Ectodermal cell (in vitro differentiated cells): ENCODE measurements around the gene ADD2.

ENCODE experiments used
- H3K27ac ChIP-seq: 2 replicates; pipeline ENCODE4 v1.7.0; 2013; ENCODE audit warnings: mild to moderate bottlenecking, low read depth, low read length; ENCODE audit not compliant: insufficient read depth, poor library complexity, severe bottlenecking
- H3K27me3 ChIP-seq: 2 replicates; pipeline ENCODE4 v1.7.0; 2013; ENCODE audit warnings: mild to moderate bottlenecking, low read length; ENCODE audit not compliant: insufficient read depth, control insufficient read depth, poor library complexity, severe bottlenecking
- H3K36me3 ChIP-seq: one replicate; pipeline ENCODE4 v1.7.0; 2013; ENCODE audit warnings: low read length; ENCODE audit not compliant: control insufficient read depth, insufficient read depth
- H3K4me1 ChIP-seq: one replicate; pipeline ENCODE4 v1.7.0; 2013; ENCODE audit warnings: low read length; ENCODE audit not compliant: control insufficient read depth, insufficient read depth
- H3K4me3 ChIP-seq: 2 replicates; pipeline ENCODE4 v1.7.0; 2013; ENCODE audit warnings: low read depth, low read length, control low read depth; ENCODE audit not compliant: insufficient read depth
- H3K9me3 ChIP-seq: 2 replicates; pipeline ENCODE4 v1.7.0; 2013; ENCODE audit warnings: mild to moderate bottlenecking, low read length, moderate library complexity; ENCODE audit not compliant: control insufficient read depth
- WGBS, 2 experiments: methylation state at CpG; one replicate each; pipeline ENCODE4 v1.1.7; 2013; ENCODE audit warnings: missing lambda C conversion rate in 2 of 2; 5-methylcytosine and 5-hydroxymethylcytosine counted together

ADD2 gene

DNA sequence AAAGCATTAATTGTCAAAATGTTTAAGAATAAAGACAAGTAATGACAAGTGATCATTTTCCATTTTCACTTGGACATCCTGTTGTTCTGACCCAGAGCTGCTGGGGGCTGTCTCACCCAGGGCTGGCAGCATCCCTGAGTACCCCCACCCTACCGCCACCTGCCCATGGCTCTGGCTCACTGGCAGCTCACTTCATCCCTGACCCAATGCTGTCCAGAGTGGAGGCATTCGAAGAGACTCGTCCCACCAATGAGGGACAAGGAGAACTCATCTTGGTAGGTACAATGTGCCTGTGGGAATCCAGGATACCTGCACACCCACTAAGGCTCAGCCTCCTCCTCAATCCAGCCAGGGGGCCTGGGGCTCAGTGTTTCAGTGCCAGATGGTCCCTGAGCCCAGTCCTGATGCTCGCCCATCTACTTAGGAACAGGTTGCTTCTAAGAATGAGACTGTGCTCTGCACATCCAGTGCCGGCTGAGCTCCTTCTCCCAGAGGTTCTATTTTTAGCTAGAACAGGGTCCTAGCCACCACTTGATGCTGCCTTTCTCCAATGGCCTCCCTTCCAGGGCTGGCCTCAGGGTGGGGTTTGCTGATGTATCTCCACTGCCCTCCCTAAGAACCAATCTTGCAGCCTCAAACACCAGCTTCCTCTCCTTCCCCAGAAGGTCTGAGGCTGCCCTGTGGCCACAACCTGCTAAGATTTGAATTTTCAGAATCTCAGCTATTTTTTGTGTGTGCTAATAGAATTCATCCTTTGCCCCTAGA lies 53.7 kb downstream of the ADD2 start:
- Histone ChIP-seq H3K4me3 (no peak overlapping the region), H3K4me1 (peaks cover 22% of the 10 kb centered on the region), H3K9me3 (no peaks in the 10 kb centered on the region), H3K27ac (no peak overlapping the region), H3K36me3 (no peaks in the 10 kb centered on the region), H3K27me3 (no peaks in the 10 kb centered on the region)
- 93 to 96% methylated on average over 5 of the region's 5 CpGs for WGBS, 2 experiments

DNA sequence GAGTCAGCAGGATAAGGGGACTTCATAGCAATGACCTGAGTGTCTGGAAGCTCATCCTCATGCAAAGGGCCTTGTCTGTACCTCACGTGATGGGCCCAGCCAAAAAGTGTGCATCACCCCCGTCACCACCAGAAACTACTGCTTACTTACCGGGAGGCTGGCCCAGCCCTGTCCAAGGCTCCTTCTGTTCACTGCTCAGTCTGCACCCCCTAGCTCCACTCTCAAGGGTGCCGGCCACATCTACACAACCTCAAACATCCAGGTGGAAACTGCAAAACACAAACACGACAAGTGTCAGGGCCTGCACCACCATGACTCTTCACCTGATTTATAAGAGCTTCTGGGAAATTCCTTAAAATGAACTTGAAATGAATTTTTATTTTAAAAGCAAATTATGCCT lies 55.1 kb downstream of the ADD2 start:
- no peaks in the 10 kb centered on the region for H3K27me3 ChIP-seq
- 93 to 98% methylated on average over 5 of the region's 5 CpGs for WGBS, 2 experiments
- H3K9me3 ChIP-seq, result no peaks in the 10 kb centered on the region
- H3K4me3 ChIP-seq, result no peak overlapping the region
- no peaks in the 10 kb centered on the region for H3K36me3 ChIP-seq
- peaks cover 20% of the 10 kb centered on the region for H3K4me1 ChIP-seq
- H3K27ac ChIP-seq, result no peak overlapping the region

GRCh38 chr2:70711191-70711590 lies 56.8 kb downstream of the ADD2 start:
- 81 to 89% methylated on average over 1 of the region's 1 CpG for WGBS, 2 experiments
- H3K4me1 ChIP-seq, result peaks cover 8% of the 10 kb centered on the region
- no peaks in the 10 kb centered on the region for H3K27me3 ChIP-seq
- H3K4me3 ChIP-seq, result no peak overlapping the region
- H3K36me3 ChIP-seq, result no peaks in the 10 kb centered on the region
- no peaks in the 10 kb centered on the region for H3K9me3 ChIP-seq
- no peak overlapping the region for H3K27ac ChIP-seq

- Histone ChIP-seq H3K27ac (no peak overlapping the region), H3K4me3 (no peak overlapping the region), H3K27me3 (no peaks in the 10 kb centered on the region), H3K9me3 (no peaks in the 10 kb centered on the region), H3K36me3 (no peaks in the 10 kb centered on the region), H3K4me1 (no peaks in the 10 kb centered on the region)
- 73 to 81% methylated on average over 3 of the region's 3 CpGs for WGBS, 2 experiments
These were observed 57.8 kb downstream of the ADD2 start for GRCh38 chr2:70710038-70710690.

GRCh38 chr2:70709275-70710037 lies 58.5 kb downstream of the ADD2 start:
- WGBS, 2 experiments, result 94 to 96% methylated on average over 9 of the region's 9 CpGs
- Histone ChIP-seq H3K4me1 (no peaks in the 10 kb centered on the region), H3K9me3 (no peaks in the 10 kb centered on the region), H3K27ac (no peak overlapping the region), H3K27me3 (no peaks in the 10 kb centered on the region), H3K4me3 (no peak overlapping the region), H3K36me3 (no peaks in the 10 kb centered on the region)

- WGBS, 2 experiments, result 95 to 98% methylated on average over 3 of the region's 3 CpGs
These were observed 59.4 kb downstream of the ADD2 start for GRCh38 chr2:70708376-70709199.

GRCh38 chr2:70707706-70708105 lies 60.3 kb downstream of the ADD2 start:
- H3K4me3 ChIP-seq, result no peak overlapping the region
- no peaks in the 10 kb centered on the region for H3K36me3 ChIP-seq
- no peaks in the 10 kb centered on the region for H3K27me3 ChIP-seq
- WGBS, 2 experiments, result 93 to 97% methylated on average over 1 of the region's 1 CpG
- no peak overlapping the region for H3K27ac ChIP-seq
- H3K4me1 ChIP-seq, result peaks cover 4% of the 10 kb centered on the region
- H3K9me3 ChIP-seq, result no peaks in the 10 kb centered on the region

More at GRCh38 chr2:70708376-70709199, 59.4 kb downstream of the ADD2 start:
- Histone ChIP-seq H3K36me3 (no peaks in the 10 kb centered on the region), H3K4me3 (no peak overlapping the region), H3K27ac (no peak overlapping the region), H3K4me1 (peaks cover 4% of the 10 kb centered on the region), H3K27me3 (no peaks in the 10 kb centered on the region), H3K9me3 (no peaks in the 10 kb centered on the region)

GRCh38 chr2:70706026-70706795 lies 61.8 kb downstream of the ADD2 start:
- no peaks in the 10 kb centered on the region for H3K27me3 ChIP-seq
- WGBS, 2 experiments, result 96% methylated on average over 36 of the region's 36 CpGs
- H3K9me3 ChIP-seq, result no peaks in the 10 kb centered on the region
- no peak overlapping the region for H3K4me3 ChIP-seq
- peaks cover 4% of the 10 kb centered on the region for H3K4me1 ChIP-seq
- no peak overlapping the region for H3K27ac ChIP-seq
- no peaks in the 10 kb centered on the region for H3K36me3 ChIP-seq

- H3K9me3 ChIP-seq, result no peaks in the 10 kb centered on the region
- H3K36me3 ChIP-seq, result no peaks in the 10 kb centered on the region
- no peak overlapping the region for H3K27ac ChIP-seq
- H3K4me3 ChIP-seq, result no peak overlapping the region
- 91 to 93% methylated on average over 8 of the region's 8 CpGs for WGBS, 2 experiments
- peaks cover 4% of the 10 kb centered on the region for H3K4me1 ChIP-seq
- no peaks in the 10 kb centered on the region for H3K27me3 ChIP-seq
These were observed 62.7 kb downstream of the ADD2 start for GRCh38 chr2:70705160-70705850.
